Metanephros (tissue), 1 donor: Measurements from ENCODE around the gene KLF16. TPM values are rescaled to one million over a fixed set of nuclear protein-coding genes. Genes with fewer than 3 reads are reported as not detected.

Experiments used
- total RNA-seq: library from RNA; depleted of rRNA; stranded (reverse); fragments of >200 nt; gene quantifications from one replicate; pipeline ENCODE4 v1.2.3, GENCODE V29; 2014

KLF16 gene
- 9.1 TPM for total RNA-seq

GRCh38 chr19:1863328-1863637 is at the start of gene KLF16:
KLF16 (minus strand) TSS chr19:1863579; CDS start chr19:1863497, 82 bp downstream.

DNA sequence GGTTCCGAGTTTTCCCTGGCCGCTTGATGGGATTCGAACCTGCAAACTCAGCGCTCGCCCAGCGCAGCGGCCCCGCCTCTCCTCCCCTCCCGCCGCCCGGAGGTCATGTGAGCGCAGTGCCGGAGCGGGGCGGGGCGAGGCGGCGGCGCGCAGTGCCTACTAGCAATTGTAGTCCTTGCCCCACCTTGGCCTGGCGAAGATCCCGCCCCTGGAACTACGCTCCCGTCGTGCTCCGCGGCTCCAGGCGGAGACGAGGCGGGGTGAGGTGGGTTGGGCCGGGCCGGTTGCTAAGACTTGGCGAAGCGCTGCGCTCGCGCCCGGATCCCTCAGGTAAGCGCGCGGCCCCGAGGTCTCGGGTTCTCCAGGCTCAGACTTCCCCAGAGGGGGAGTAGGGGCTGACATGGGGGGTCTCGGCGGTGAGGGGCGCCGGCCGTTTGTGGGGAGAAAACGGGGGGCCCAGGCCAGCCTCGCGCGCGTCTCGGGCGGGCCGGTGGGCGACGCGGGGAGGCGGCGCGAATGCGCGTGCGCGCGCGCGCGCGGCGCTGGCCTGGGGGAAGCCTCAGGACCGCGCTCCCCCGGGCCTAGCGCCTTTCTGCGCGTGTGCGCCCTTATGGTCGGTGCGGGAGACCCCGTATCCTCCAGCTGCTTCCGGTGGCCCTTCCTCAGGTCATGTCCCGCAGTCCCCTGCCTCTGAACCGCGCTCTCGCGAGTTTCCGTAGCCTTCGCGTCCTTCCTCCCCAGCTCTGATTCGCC is 41.9 kb upstream of the KLF16 start, which contains the start of the genes ADAT3 and SCAMP4:
Gene ADAT3 (plus strand): TSS at position 290 of the 753 bp plus-strand sequence. CDS start 6,649 bp downstream, outside the sequence.
Gene SCAMP4 (plus strand): TSS at position 290 of the 753 bp plus-strand sequence. CDS start 9,621 bp downstream, outside the sequence.

DNA sequence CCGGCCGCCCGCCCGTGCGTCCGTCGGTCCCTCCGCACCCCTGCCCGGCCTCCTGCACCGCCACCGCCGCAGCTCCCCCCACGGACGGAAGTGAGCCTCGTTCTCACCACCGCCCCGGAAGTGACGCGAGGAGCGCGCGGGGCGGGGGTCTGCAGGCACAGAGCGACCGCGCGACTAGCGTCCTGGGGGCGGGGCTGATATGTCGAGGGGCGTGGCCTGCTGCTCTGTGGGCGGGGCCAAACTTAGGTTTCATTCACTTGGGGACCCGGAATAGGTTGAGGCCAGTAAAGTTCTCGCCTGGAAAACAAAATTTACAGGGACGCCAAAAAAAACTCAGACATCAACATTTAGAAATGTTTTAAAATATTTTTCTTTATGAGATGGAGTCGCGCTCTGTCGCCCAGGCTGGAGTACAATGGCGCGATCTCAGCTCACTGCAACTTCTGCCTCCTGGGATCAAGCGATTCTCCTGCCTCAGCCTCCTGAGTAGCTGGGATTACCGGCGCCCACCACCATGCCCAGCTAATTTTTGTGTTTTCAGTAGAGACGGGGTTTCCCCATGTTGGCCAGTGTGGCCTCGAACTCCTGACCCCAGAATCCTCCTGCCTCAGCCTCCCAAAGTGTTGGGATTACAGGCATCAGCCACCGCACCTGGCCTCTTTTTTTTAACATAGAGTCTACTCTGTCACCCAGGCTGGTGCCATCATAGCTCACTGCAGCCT is 22.2 kb upstream of the KLF16 start, which contains the start of gene ABHD17A:
Gene ABHD17A (minus strand): TSS at position 99 of the 722 bp plus-strand sequence. CDS start 3,930 bp downstream, outside the sequence.

GRCh38 chr19:1848399-1849131 is 14.8 kb downstream of the KLF16 start, which contains the start of gene REXO1:
REXO1 (minus strand) TSS chr19:1848483; CDS start chr19:1848358, 125 bp downstream.

DNA sequence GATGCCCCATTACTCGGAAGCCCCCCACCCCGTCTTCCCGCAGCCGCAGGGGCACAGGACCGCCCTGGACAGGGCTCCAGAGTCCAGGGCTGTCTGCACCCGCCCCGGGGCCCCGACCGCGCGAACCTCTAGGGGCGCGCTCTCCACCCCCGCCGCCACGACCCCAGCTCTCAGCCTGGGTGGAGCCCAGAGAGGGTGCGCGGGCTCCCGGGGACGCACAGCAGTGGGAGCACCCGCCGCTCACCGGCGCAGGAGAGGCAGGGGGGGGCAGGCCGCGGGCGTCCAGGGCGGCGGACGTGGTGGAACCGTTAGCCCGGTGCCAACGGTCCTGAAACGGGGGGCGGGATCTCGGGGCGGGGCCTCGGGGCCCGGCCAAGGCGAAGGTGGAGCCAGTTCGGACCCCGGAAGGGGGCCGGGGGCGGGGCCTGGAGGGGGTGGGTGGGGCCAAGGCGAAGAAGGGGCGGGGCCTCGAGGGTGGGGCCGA is 51.4 kb downstream of the KLF16 start, which contains the start of gene ATP8B3:
Gene ATP8B3 (minus strand): TSS at position 335 of the 484 bp plus-strand sequence. CDS start 540 bp downstream, outside the sequence.

Other genes starting within 250 kb of the KLF16 start
- gene TCF3, start 211.0 kb downstream of the KLF16 start, total RNA-seq, result 80.4 TPM
- not detected for gene ONECUT3, start 110.1 kb downstream of the KLF16 start, total RNA-seq
- 1.9 TPM for gene ATP8B3, start 51.3 kb downstream of the KLF16 start, total RNA-seq
- gene REXO1, start 15.1 kb downstream of the KLF16 start, total RNA-seq, result 30.2 TPM
- gene ABHD17A, start 21.9 kb upstream of the KLF16 start, total RNA-seq, result 64.2 TPM
- gene ADAT3, start 41.8 kb upstream of the KLF16 start, total RNA-seq, result 5.8 TPM
- gene SCAMP4, start 41.8 kb upstream of the KLF16 start, total RNA-seq, result 67.3 TPM
- gene CSNK1G2, start 77.6 kb upstream of the KLF16 start, total RNA-seq, result 61.0 TPM
- gene BTBD2, start 152.1 kb upstream of the KLF16 start, total RNA-seq, result 90.8 TPM
- gene MKNK2, start 187.7 kb upstream of the KLF16 start, total RNA-seq, result 95.7 TPM
- gene MOB3A, start 232.7 kb upstream of the KLF16 start, total RNA-seq, result 30.0 TPM
- 8.6 TPM for gene IZUMO4, start 233.3 kb upstream of the KLF16 start, total RNA-seq